Right lung (tissue), 5 donors: ENCODE data around the gene BTBD16. TPM values are rescaled to one million over a fixed set of nuclear protein-coding genes. Genes with fewer than 3 reads are reported as not detected.

Experiments
- DNase-seq, 2 donors: peaks; one replicate each; pipeline ENCODE4 v3.0.0-alpha.2; 2013
- polyA plus RNA-seq, 5 donors: library from polyadenylated mRNA; unstranded; fragments of 120-200 nt; gene quantifications; one replicate each; pipeline versions ENCODE4 v1.2.1 to v1.2.3, GENCODE V29; 2013; ENCODE audit warnings: inconsistent platforms in 1 of 5, low replicate concordance in 1 of 5; ENCODE audit not compliant: insufficient read length in 5 of 5, insufficient read depth in 1 of 5

Gene BTBD16
- polyA plus RNA-seq, 5 donors: 0.10 to 0.44 (median 0.11) TPM; not detected in 2

DNA sequence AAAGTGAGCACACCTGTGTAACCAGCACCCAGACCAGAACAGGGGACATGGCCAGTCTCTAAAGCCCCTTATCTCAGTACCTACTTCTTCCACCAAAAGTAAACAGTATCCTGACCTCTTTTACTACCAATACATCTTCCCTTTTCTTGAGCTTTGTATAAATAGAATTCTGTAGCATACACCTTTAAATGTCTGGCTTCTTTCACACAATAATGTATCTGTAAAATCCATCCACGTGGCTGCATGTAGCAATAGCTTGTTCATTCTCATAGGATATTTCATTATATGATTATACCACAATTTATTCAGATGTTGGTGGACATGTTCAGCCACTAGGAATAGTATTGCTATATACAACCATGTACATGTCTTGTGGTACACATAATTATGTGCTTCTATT lies 40.6 kb downstream of the BTBD16 start:
- DNase-seq: no peak

DNA sequence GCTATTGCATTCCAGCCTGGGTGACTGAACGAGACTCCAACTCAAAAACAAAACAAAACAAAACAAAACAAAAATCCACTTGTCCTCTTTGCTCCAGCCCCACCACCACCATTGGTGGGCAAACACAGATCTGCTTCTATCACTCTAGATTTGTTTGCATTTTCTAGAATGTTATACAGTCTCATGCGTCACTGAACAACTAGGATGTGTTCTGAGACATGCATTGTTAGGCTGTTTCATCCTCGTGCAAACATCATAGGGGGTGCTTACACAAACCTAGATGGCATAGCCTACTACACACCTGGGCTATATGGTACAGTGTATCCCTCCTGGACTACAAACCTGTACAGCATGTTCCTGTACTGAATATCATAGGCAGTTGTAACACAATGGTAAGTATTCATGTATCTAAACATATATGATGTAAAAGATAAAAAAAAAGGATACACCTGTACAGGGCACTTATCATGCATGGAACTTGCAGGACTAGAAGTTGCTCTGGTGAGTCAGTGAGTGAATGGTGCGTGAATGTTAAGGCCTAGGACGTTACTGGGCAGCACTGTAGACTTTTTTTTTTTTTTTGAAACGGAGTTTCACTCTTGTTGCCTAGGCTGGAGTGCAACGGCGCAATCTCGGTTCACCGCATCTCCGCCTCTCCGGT lies 45.3 kb downstream of the BTBD16 start:
- DNase-seq: no peak

DNA sequence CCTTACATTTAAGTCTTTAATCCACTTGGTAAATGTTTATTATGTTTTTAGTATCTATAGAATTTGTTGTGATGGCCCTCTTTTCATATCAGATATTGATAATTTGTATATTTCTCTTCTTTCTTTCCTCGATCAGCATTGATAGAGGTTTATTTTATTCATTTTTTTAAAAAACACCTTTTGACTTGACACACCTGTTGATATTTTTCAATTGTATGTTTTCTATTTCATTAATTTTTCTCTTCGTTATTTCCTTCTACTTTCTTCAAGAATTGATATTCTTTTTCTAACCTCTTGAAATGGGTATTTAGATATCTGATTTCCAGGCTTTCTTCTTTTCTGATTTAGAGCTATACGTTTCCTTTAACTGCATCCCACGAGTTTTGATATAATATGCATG lies 50.9 kb downstream of the BTBD16 start:
- DNase-seq: no peak

DNA sequence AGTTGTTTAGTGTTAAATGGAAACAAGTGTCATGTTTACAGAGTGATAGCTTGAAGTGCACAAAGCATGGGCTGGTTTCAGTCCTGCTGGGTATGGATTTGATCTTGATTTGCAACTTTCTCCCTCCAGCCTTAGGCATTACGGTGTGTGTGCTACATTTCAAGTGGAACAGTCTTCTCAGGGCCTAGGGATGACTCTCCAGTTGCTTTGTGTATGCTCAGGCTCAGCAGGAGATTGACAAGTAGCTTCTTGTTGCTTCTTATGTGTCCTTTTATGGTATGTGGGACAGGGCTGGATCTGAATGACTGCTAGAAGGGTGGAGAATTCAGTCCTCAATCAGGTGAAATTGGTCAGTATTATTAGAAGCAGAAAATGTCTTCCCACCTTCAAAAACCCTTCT lies 52.1 kb downstream of the BTBD16 start:
- DNase-seq: no peak

DNA sequence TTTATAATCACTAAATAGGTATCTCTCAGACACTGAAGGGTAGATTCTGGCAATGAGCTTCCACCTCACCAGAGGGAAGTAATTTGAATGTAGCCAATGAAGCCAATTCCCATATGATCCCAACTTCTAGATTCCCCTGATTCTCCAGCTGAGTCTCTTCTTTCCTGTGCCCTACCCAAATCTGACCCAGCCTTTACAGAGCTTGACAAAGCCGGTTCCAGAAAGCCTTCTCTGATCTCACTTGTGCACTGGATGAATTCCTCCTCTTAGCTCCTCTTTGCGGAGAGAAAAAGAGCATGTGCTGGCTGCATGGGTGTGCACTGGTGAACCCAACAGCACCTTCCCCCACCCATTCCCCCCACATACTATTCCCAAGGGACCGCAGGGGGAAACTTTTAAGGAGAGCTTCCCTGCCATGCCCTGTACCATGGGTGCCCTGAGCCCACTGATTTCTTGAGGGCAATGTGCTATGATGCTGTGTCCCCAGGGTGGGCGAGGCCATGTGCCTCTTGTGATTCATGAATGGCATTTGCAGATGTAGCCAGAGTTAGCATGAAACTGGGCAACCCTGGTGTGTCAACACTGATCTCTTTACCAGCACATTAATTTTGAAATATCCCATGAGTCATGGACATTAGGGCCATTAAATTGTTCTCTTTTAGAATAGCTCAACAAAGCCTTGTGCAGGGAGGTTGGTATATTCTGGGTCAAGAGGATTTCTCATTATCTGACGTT lies 53.0 kb downstream of the BTBD16 start:
- no peak for DNase-seq

DNA sequence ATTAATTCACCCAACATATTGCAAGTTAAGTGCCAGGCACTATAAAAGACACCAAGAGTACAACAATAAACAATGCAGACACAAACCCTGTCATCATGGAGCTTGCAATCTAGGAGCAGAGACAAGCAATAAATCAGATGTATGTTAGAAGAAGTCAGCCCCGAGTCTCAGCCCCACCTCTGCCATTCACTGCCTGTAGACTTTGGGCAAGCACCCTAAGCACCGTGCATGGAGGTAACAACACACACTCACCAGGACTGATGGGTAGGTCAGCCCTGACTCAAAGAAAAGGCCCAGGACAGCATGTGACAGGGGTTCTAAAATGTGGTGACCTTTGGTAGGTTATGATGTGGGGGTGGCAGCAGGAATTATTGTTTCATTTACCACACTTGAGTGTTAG lies 54.1 kb downstream of the BTBD16 start:
- no peak for DNase-seq

DNA sequence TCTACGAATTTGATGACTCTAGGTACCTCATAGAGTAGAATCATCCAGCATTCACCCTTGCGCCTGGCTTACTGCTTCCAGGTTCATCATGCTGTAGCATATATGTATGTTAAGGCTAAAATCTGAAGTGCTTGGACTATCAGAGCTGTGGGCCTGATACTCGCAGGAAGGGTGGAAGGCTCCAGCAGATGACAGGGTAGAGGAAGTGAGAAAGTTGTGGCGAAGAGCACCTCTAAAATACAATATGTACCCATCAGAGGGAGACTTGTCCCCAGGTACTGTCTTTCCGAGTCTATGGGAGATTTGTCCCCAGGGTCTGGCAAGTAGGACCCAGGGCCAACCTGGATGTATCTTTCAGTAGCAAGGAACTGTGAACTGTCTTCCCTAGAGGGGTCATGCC lies 55.3 kb downstream of the BTBD16 start:
- DNase-seq: no peak

DNA sequence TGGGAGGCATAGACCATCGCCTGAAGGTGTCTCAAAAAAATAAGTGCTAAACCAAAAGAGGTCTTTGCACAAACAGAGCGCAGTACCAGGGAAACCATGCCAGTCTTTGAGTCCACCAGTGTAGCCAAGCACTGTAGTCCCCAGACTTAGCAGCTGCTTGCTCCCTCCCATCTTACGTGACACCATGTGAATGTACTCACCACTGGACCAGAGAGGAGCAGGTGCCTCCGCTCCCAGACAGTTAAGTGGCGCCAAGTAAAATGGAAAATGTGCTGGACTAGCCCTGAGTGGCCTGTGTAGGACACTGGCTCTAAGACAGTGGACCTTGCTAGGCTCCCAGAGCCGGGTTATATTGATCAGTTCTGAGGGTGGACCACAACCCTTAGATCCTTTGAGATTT lies 55.7 kb downstream of the BTBD16 start:
- DNase-seq: no peak

DNA sequence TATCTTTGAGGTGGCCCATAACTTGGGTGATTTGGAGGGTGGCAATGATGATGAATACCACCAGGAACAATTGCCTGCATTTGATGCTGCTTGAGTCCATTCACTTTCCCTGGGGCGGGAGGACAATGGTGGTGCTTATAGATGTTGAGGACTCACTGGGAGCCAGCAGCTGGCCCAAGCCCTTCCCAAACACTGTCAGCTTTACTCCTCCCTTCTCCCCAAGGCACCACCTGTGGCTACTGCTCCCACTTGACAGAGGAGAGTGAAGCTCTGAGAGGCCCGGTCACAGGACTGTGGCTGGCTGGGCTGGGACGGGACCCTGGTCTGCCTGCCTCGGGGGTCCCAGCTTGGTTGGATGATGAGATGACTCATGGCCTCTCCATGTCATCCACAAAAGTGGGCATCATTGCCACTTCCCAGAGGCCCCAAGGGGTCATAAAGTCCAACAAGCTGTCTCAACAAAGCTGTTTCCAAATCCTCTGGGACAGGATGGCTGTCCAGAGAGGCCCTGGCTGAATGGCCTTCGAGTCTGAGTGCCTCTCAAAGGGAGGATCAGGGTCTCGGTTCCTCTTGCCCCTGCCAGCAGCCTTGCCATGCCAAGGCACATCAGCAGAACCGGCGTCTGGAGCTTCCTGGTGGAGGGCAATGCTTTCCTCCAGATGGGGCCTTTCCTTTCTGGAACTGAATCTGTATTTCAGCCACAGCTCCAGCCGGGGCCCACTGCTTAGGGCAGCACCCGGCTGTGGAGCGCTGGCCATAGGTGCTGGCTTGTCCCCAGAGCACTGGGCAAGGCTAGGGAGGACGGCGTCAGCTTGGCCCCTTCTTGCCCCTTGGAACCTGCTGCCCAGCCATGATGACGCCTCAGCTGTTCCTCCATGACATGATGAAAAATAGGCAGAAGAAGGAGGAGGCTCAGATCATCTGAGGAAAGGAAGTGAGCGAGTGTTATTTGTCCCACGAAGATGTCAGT lies 56.4 kb downstream of the BTBD16 start:
- no peak for DNase-seq

DNA sequence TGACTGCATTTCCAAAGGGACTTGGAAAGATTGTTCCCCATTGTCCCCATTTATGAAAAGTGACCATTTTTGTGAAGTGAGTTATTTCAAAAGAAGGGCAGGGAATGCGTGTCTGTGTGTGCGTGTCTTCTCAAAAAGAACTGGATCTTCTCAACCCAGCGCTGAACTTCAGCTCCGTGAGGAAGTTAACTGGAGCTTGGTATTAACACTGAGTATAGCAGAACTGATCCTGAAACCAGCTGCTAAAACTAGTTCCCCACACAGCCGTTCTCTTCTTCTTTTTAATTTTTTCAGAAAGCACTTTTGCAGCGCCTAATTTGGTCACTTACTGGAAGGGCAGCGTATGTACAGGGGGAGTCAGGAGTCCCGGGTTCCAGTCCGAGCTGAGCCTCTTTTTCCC lies 57.6 kb downstream of the BTBD16 start:
- no peak for DNase-seq

DNA sequence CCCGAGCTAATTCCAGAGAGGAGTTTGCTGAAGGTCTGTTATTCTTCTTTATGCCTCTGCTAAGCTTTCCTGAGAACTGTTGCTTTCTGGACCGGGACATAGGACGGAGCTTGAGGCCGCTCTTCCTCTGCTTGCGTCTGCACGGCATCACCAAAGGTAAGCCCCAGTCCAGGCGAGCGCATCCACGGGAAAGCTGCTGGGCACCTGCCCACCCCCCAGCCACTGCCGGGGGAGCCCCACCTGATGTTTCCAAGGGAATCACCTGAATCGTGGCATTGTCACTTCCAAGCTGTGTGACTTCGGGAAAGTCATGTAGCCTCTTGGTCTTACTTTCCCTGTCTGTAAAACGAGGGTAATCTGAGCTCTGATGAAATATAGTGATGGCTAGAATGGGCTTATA lies 58.3 kb downstream of the BTBD16 start:
- no peak for DNase-seq

DNA sequence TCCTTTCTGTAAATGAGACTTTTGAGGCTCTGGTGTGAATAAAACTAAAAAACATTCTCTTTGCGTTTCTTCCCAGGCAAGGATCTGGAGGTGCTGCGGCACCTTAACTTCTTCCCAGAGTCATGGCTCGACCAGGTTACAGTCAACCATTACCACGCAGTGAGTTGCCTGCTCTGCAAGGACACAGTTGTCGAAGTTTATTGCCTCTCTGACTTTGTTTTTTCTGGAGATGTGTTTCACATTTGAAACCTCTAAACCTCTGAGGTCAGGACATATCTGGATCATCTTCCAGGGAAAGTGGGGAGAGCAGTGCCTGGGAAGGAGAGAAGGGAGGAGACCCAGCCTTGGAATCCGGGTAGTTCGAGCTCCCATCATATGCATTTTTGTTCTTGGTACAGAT lies 60.0 kb downstream of the BTBD16 start:
- DNase-seq: no peak

DNA sequence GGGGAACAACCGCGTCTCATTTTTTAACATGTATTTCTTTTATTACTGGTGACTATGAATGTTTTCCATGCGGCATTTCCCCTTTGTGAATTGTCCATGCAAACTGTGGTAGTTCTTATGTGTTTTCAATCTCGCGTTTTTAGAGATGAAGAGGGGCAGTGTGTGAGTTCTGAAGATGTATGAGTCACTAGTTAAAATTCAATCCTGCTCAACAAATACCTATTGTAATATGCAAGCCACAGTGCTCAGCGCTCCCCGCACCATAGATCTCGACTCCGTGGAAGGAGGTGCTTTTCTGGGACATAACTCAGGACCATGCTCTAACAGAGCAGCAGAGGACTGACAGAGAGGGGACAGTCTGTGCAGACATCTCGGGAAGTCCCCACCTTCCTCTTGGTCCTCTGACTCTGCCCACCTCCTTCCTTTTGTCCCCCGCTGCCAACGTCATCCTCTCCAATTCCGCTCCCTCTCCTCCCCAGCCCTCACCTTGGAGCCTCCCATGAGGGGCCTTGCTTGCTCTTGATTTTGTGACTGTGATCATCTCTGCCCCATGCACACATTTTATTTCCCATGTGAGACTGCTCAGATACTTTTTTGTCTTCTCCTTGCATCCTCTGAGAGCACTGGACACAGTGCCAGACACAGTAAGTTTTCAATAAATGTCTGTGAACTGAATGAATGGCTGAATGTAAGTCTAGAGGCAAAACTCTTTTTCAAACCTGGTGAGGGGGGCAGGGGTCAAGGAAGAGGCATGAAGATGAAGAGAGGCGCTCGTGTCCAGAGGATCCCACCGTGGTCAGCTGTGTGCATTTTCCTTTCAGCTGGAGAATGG lies 60.7 kb downstream of the BTBD16 start:
- DNase-seq: no peak

DNA sequence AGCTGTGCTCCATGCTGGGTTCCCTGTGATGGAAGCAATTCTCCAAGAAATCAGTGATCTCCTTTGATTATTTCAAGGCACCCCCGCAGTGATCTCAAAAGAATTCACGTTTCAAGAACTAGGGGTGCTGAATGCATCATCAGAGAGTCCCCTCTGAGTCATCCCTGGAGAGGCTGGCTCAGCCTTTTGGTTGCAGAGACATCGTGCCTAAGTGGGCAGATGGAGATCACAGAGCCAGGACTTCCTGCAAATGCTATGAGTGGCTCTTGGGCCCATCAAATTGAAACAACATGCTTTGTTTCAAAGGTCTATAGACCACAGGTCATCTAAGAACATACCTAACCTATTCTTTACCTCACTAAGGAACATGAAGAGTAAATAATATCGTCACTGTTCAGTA lies 61.9 kb downstream of the BTBD16 start:
- no peak for DNase-seq

DNA sequence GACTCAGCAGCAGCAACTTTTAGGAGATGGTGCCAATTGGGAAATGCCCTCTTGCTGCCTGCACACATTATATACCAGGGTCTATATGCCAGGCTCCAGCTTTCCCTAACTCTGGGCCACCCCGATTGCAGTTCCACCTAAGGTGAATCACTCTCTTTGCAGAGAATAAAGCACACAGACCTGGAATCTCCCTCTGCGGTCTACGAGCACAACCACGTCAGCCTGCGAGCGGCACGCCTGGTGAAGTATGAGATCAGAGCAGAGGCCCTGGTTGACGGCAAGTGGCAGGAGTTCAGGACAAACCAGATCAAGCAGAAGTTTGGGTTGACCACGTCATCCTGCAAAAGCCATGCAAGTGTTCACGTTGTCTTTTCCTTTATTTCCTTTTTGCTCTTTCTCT lies 65.2 kb downstream of the BTBD16 start:
- no peak for DNase-seq

DNA sequence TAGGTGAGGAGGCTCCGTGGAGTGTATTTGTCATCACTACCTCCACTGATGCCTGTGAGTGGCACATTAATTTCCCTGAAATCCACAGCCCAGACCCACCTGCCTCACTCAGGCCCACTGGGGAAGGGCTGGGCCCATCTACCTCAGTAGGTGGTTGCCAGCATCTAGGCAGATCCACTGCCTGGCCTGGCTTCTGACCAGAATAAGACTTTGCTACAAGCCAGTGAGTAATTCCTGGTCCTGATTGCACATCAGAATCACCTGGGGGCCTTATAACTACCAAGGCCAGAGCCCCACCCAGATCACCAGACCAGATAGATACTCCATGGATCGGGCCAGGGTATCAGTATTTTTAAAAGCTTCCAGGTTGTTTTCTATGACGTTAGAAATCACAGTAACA lies 65.9 kb downstream of the BTBD16 start:
- no peak for DNase-seq

DNA sequence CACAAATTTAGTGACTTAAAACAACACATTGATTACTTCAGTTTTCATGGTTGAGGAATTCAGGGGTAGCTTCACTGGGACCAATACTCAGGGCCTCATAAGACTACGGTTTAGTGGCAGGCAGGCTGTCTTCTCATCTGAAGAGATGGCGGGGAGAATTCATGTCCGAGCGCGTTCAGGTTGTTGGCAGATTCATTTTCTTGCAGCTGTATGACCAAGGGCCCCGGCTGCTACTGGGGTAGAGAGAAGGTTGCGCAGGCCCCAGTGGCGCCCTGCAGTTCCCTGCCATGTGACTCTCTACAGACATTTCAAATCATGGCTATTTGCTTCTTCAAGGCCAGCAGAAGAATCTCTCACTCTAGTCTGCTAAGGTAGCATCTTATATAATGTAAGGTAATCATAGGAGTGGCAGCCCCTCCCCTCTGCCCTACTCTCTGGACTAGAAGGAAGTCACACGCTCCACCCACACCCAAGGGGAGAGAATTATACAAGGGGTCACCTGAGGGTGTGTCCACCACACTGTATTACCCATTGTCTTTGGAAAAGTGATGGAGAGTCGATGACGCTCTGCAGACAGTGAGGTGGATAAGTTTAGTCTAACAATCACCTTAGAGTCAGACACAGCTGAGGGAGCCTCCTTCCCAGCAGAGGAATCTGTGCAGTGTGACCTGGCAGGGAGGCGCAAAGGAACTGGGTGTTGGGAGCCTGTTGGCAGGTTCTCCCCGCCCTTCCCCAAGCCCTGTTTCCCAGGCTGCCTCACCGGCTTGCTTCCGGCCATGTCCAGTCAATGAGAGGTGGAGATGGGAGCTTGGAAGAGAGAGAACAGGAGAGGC lies 67.7 kb downstream of the BTBD16 start:
- DNase-seq: no peak

DNA sequence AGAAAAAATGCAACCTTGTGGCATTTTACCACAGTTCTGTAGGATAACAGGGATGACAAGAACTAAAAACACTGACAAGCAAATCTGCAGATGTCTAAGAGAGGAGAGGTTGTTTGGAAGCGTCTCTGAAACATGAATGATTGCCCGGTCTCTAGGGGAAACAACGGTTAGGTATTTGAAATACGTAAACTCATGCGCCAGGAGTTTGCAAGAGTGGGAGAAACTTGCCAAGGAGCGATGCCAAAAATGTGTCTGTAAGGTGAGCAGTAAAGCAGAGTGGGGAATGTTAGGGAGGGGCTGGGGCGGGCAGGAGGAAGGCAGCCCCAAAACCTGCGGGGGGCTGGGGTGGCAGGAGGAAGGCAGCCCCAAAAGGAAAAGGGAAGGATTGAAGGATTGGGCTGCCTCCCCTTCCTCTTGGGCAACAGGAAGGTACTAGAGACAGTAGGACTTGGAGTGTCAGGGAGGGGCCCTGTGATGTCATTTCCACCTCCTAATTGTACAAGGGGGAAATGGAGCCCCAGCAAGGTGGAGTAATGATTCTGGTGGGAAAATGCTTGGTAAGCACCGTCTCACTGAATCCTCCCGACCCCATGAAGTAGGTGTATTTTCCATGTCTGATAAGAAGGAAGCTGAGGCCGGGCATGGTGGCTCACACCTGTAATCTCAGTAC lies 70.2 kb downstream of the BTBD16 start:
- peak; percentile 4 to 9 for DNase-seq

DNA sequence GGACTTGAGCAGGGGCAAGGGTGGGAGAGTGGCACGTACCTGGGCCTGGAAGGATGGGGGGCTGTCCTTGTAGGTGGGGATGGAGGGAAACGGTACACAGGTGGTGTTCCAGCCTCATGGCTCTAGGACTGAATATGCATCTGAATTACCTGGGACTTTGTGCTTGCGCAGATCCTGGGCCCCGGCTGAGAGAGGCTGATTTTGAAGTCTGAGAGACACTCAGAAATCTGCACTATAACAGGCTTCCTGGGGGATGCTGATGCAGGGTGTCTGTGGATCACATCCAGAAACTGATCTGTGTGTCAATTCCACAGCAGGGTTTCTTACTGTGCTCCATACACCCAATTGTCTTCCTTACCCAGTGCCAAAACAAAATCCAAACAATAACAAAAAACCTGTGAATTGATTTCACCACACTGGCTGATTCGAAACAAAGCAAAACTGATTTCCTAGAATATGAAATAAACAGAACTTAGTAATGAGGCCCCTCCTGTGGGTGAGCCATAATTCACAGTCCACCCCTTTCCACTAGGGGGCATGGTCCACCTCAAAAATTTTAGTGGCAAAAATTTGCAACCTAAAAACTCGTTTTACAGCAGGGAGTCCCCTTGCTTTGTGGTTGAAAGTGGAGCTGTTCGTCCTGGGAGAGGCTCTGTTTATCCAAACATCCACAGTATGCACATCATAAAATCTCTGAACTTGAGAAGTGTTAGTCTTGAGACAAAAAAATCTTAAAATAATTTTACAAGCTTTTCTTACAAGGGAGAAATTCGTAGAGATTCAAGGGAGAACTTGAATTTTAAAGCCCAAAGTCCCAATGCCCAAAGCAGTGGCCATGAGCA lies 71.4 kb downstream of the BTBD16 start:
- DNase-seq: peak; percentile 11 to 23
